HepG2 (cell line): ENCODE data around the gene PCGF2. TPM values are rescaled to one million over a fixed set of nuclear protein-coding genes. Genes with fewer than 3 reads are reported as not detected.
A peak's percentile ranks its signal among the peaks of the same experiment; 100 is the strongest.

Source experiments
- ARID4A ChIP-seq: sonication (generic); formaldehyde crosslinking; IDR thresholded peaks from 2 replicates; pipeline ENCODE4 v1.5.0; 2020; ENCODE audit warnings: mild to moderate bottlenecking, missing genetic modification reagents, borderline replicate concordance
- CEBPG ChIP-seq: IDR thresholded peaks from 2 replicates; pipeline ENCODE4 v1.6.1; 2016
- ERF ChIP-seq: IDR thresholded peaks from 2 replicates; pipeline ENCODE4 v1.6.1; 2018; ENCODE audit warnings: missing biosample characterization, missing genetic modification reagents
- HMG20A ChIP-seq: IDR thresholded peaks from 2 replicates; pipeline ENCODE4 v1.6.1; 2016; ENCODE audit warnings: borderline replicate concordance
- HNF4G ChIP-seq, 2 experiments: sonication (generic) in 1 of 2; formaldehyde crosslinking in 1 of 2; IDR thresholded peaks; 2 replicates each; pipeline versions ENCODE4 v1.4.0 to v1.6.1; 2011 to 2020; ENCODE audit warnings: borderline replicate concordance in 2 of 2, low read depth in 2 of 2, mild to moderate bottlenecking in 2 of 2, low read length in 1 of 2, missing genetic modification reagents in 1 of 2, moderate library complexity in 1 of 2
- HOXA9 ChIP-seq: sonication (generic); formaldehyde crosslinking; IDR thresholded peaks from 2 replicates; pipeline ENCODE4 v1.8.1; 2022; ENCODE audit warnings: missing genetic modification reagents, mild to moderate bottlenecking, moderate library complexity, borderline replicate concordance
- MXD4 ChIP-seq: IDR thresholded peaks from 2 replicates; pipeline ENCODE4 v1.6.1; 2016; ENCODE audit warnings: mild to moderate bottlenecking, missing biosample characterization, missing genetic modification reagents
- NR2F1 ChIP-seq, 2 experiments: fragments of 450-650 bp in 1 of 2; formaldehyde crosslinking in 1 of 2; IDR thresholded peaks; 2 replicates each; pipeline versions ENCODE4 v1.5.0 to v1.6.1; 2016 to 2020; ENCODE audit warnings: mild to moderate bottlenecking in 1 of 2, missing compliant biosample characterization in 1 of 2, missing genetic modification reagents in 1 of 2, moderate library complexity in 1 of 2
- NR2F6 ChIP-seq, 2 experiments: IDR thresholded peaks; 2 replicates each; pipeline ENCODE4 v1.6.1; 2016; ENCODE audit warnings: antibody characterized with exemption in 1 of 2, mild to moderate bottlenecking in 1 of 2
- SUZ12 ChIP-seq: fragments of 150-350 bp; IDR thresholded peaks from 2 replicates; pipeline ENCODE4 v1.6.1; 2014; ENCODE audit warnings: low read depth, low read length
- TAF1 ChIP-seq: sonication (generic); formaldehyde crosslinking; IDR thresholded peaks from 2 replicates; pipeline ENCODE4 v1.4.0; 2020; ENCODE audit warnings: missing genetic modification reagents
- YEATS4 ChIP-seq: sonication (generic); formaldehyde crosslinking; IDR thresholded peaks from 2 replicates; pipeline ENCODE4 v1.4.0; 2020; ENCODE audit warnings: missing genetic modification reagents, borderline replicate concordance
- ZBTB26 ChIP-seq: IDR thresholded peaks from 2 replicates; pipeline ENCODE4 v1.6.1; 2016; ENCODE audit warnings: missing compliant biosample characterization, missing genetic modification reagents, borderline replicate concordance
- ZNF230 ChIP-seq: sonication (generic); formaldehyde crosslinking; IDR thresholded peaks from 2 replicates; pipeline ENCODE4 v1.4.0; 2020; ENCODE audit warnings: mild to moderate bottlenecking, missing genetic modification reagents
- ZNF263 ChIP-seq: sonication (generic); formaldehyde crosslinking; IDR thresholded peaks from 2 replicates; pipeline ENCODE4 v1.4.0; 2020; ENCODE audit warnings: missing genetic modification reagents
- ZNF343 ChIP-seq: sonication (generic); formaldehyde crosslinking; IDR thresholded peaks from 2 replicates; pipeline ENCODE4 v1.4.0; 2020; ENCODE audit warnings: mild to moderate bottlenecking, missing genetic modification reagents
- ZNF644 ChIP-seq: IDR thresholded peaks from 2 replicates; pipeline ENCODE4 v1.6.1; 2016; ENCODE audit warnings: low read depth
- polyA plus RNA-seq, 8 experiments: library from polyadenylated mRNA; depleted of rRNA in 3 of 8; stranded (reverse) in 7 of 8; unstranded in 1 of 8; fragments of >200 nt; fragmentation: Illumina TruSeq in 4 of 8; extraction: Trizol in 4 of 8; gene quantifications; 2 replicates each; pipeline versions ENCODE4 v1.2.1 to v1.2.3, GENCODE V29; 2011 to 2016; ENCODE audit warnings: low read depth in 4 of 8, missing spikeins in 1 of 8, mixed read lengths in 1 of 8; ENCODE audit not compliant: insufficient read depth in 1 of 8
- total RNA-seq, 5 experiments: library from RNA; depleted of rRNA; stranded (reverse); fragments of >200 nt; fragmentation: Illumina TruSeq; extraction: Trizol; gene quantifications; 2 replicates each; pipeline ENCODE4 v1.2.3, GENCODE V29; 2016; ENCODE audit warnings: low read depth in 1 of 5
- TF ChIP-seq, protein P1 (sequence below): sonication (generic); formaldehyde crosslinking; IDR thresholded peaks from 2 replicates; pipeline ENCODE4 v1.8.0; 2022; ENCODE audit warnings: mild to moderate bottlenecking, missing genetic modification reagents
- TF ChIP-seq, protein P2 (sequence below): sonication (generic); formaldehyde crosslinking; IDR thresholded peaks from 2 replicates; pipeline ENCODE4 v1.9.0; 2022; ENCODE audit warnings: low read depth, missing genetic modification reagents

The PCGF2 gene
- total and polyA plus RNA-seq, 2 of the 13 experiments (the other 11 are each of a cell fraction or from before 2014, with no cell fraction given) = 11.6 to 29.4 TPM

- TF ChIP-seq MXD4 (CRISPR knock-in tag) = peak; percentile 77
- peak; percentile 50; the same call in 1 of the 2 replicates for TF ChIP-seq YEATS4 (CRISPR knock-in tag)
- peak; percentile 46; the same call in 1 of the 2 replicates for TF ChIP-seq ZNF644 (CRISPR knock-in tag)
- peak; percentile 52; the same call in 1 of the 2 replicates for TF ChIP-seq HMG20A (CRISPR knock-in tag)
- peak; percentile 32; the same call in 1 of the 2 replicates for TF ChIP-seq TAF1
- peak; percentile 93 for TF ChIP-seq HNF4G (IDR thresholded peaks at IDR 0.05; ENCODE audit: borderline replicate concordance, low read depth, low read length)
- TF ChIP-seq HNF4G (CRISPR knock-in tag; IDR thresholded peaks at IDR 0.05; ENCODE audit: borderline replicate concordance, low read depth) = peak; percentile 87; the same call in 1 of the 2 replicates
- 0 out of 2 replicates have a peak, but pooled peaks have one; percentile 43 for TF ChIP-seq ZBTB26
- TF ChIP-seq NR2F6 (IDR thresholded peaks at IDR 0.05) = peak; percentile 85
- TF ChIP-seq NR2F6 (CRISPR knock-in tag; IDR thresholded peaks at IDR 0.05) = peak; percentile 88
- peak; percentile 86; the same call in 1 of the 2 replicates for TF ChIP-seq ARID4A (CRISPR knock-in tag)
- TF ChIP-seq ZNF263 (CRISPR knock-in tag) = 0 out of 2 replicates have a peak, but pooled peaks have one; percentile 20
- no peak for TF ChIP-seq SUZ12
- TF ChIP-seq ZNF230 (CRISPR knock-in tag) = no peak
- TF ChIP-seq, protein P1, sequence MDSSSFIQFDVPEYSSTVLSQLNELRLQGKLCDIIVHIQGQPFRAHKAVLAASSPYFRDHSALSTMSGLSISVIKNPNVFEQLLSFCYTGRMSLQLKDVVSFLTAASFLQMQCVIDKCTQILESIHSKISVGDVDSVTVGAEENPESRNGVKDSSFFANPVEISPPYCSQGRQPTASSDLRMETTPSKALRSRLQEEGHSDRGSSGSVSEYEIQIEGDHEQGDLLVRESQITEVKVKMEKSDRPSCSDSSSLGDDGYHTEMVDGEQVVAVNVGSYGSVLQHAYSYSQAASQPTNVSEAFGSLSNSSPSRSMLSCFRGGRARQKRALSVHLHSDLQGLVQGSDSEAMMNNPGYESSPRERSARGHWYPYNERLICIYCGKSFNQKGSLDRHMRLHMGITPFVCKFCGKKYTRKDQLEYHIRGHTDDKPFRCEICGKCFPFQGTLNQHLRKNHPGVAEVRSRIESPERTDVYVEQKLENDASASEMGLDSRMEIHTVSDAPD (CRISPR knock-in tag) = peak; percentile 71; the same call in 1 of the 2 replicates
- TF ChIP-seq ZNF343 = no peak
- peak; percentile 72 to 77; a peak in 3 of 4 replicates for TF ChIP-seq NR2F1 (CRISPR knock-in tag; IDR thresholded peaks at IDR 0.05)
- TF ChIP-seq HOXA9 = 0 out of 2 replicates have a peak, but pooled peaks have one; percentile 55
- TF ChIP-seq, protein P2, sequence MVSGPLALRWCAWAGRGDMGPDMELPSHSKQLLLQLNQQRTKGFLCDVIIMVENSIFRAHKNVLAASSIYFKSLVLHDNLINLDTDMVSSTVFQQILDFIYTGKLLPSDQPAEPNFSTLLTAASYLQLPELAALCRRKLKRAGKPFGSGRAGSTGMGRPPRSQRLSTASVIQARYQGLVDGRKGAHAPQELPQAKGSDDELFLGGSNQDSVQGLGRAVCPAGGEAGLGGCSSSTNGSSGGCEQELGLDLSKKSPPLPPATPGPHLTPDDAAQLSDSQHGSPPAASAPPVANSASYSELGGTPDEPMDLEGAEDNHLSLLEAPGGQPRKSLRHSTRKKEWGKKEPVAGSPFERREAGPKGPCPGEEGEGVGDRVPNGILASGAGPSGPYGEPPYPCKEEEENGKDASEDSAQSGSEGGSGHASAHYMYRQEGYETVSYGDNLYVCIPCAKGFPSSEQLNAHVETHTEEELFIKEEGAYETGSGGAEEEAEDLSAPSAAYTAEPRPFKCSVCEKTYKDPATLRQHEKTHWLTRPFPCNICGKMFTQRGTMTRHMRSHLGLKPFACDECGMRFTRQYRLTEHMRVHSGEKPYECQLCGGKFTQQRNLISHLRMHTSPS = no peak
- peak; percentile 37; the same call in 1 of the 2 replicates for TF ChIP-seq CEBPG (CRISPR knock-in tag)
- peak; percentile 96 for TF ChIP-seq ERF
Observed at GRCh38 chr17:38746004-38746848, 1.9 kb downstream of the PCGF2 start (continued).
